ENCODE data around the gene KREMEN1.
"Not testable (repeated sequence)": the region's sequence is repeated elsewhere in the genome, so short reads cannot be mapped to it uniquely, and the experiment has no call there.

Gene KREMEN1

GRCh38 chr22:29030618-29031226 is 42.1 kb upstream of the KREMEN1 start:
- DNase-seq (ENCODE audit: low read depth in 2 of 2): peak; percentile 79 to 82
- no peak for TF ChIP-seq CTCF (IDR thresholded peaks at IDR 0.05; ENCODE audit: low read depth, low read length)
- peak overlapping the region; percentile 25 to 32 for H3K4me3 ChIP-seq (replicated peaks in 1 of 2; ENCODE audit: low read depth in 2 of 2, low read length in 2 of 2)

GRCh38 chr22:29031227-29032011 is 41.4 kb upstream of the KREMEN1 start:
- peak; percentile 92 to 97 for DNase-seq (ENCODE audit: low read depth in 2 of 2)
- no peak for TF ChIP-seq CTCF (IDR thresholded peaks at IDR 0.05; ENCODE audit: low read depth, low read length)

GRCh38 chr22:29032014-29032475 is 40.8 kb upstream of the KREMEN1 start:
- peak overlapping the region in 1 of 2 donors; percentile 30 for H3K4me3 ChIP-seq (replicated peaks in 1 of 2; ENCODE audit: low read depth in 2 of 2, low read length in 2 of 2)
- no peak for TF ChIP-seq CTCF (IDR thresholded peaks at IDR 0.05; ENCODE audit: low read depth, low read length)
- DNase-seq (ENCODE audit: low read depth in 2 of 2): peak in 1 of 2 donors; percentile 7

More at GRCh38 chr22:29031227-29032011, 41.4 kb upstream of the KREMEN1 start:
- H3K4me3 ChIP-seq (replicated peaks in 1 of 2; ENCODE audit: low read depth in 2 of 2, low read length in 2 of 2): peak overlapping the region in 1 of 2 donors; percentile 32

- TF ChIP-seq CTCF (IDR thresholded peaks at IDR 0.05; ENCODE audit: low read depth, low read length): no peak
- peak; percentile 14 to 16 for DNase-seq (ENCODE audit: low read depth in 2 of 2)
- no peak overlapping the region for H3K4me3 ChIP-seq (replicated peaks in 1 of 2; ENCODE audit: low read depth in 2 of 2, low read length in 2 of 2)
These were observed 40.3 kb upstream of the KREMEN1 start for GRCh38 chr22:29032584-29032983.

- no peak for DNase-seq (ENCODE audit: low read depth in 2 of 2)
- H3K4me3 ChIP-seq (replicated peaks in 1 of 2; ENCODE audit: low read depth in 2 of 2, low read length in 2 of 2): no peak overlapping the region
- no peak for TF ChIP-seq CTCF (IDR thresholded peaks at IDR 0.05; ENCODE audit: low read depth, low read length)
These were observed 35.4 kb upstream of the KREMEN1 start for GRCh38 chr22:29037340-29037932.

- no peak overlapping the region for H3K4me3 ChIP-seq (replicated peaks in 1 of 2; ENCODE audit: low read depth in 2 of 2, low read length in 2 of 2)
- no peak for TF ChIP-seq CTCF (IDR thresholded peaks at IDR 0.05; ENCODE audit: low read depth, low read length)
- no peak for DNase-seq (ENCODE audit: low read depth in 2 of 2)
These were observed 33.7 kb upstream of the KREMEN1 start for GRCh38 chr22:29039148-29039547.

- not testable (repeated sequence) for DNase-seq (ENCODE audit: low read depth in 2 of 2); H3K4me3 ChIP-seq (replicated peaks in 1 of 2; ENCODE audit: low read depth in 2 of 2, low read length in 2 of 2)
These were observed 33.2 kb upstream of the KREMEN1 start for GRCh38 chr22:29039684-29040083.
